Measurements from ENCODE around the gene INTS11. TPM values are rescaled to one million over a fixed set of nuclear protein-coding genes. Genes with fewer than 3 reads are reported as not detected.
A peak's percentile ranks its signal among the peaks of the same experiment; 100 is the strongest.

The INTS11 gene
- total and polyA plus RNA-seq, 9 of the 15 experiments (the other 6 are each of a cell fraction or from before 2014, with no cell fraction given): 3.6 to 183 (median 110) TPM

- FAIRE-seq (no peak), DNase-seq (ENCODE audit: extremely low read depth in 1 of 4, low spot score in 3 of 4) (peak in 2 of 4 experiments; percentile 59 to 67), ATAC-seq (no peak)
- 88% methylated on average over 6 of the region's 11 CpGs for WGBS (ENCODE audit: insufficient coverage, low coverage, missing lambda C conversion rate)
- Histone ChIP-seq H3K36me3 (ENCODE audit: control insufficient read depth, insufficient read depth, low read length) (peaks cover 53% of the 10 kb centered on the region; the same call in 1 of the 3 replicates), H3K9me3 (replicated peaks; ENCODE audit: control insufficient read depth, insufficient read depth, low read depth, low read length) (peaks cover 4% of the 10 kb centered on the region), H3K27me3 (ENCODE audit: control insufficient read depth in 2 of 2, insufficient read depth in 2 of 2, low read length in 2 of 2) (no peaks in the 10 kb centered on the region), H3K9ac (ENCODE audit: insufficient read depth in 1 of 2, low read depth in 2 of 2, low read length in 2 of 2) (peak overlapping the region in 1 of 2 experiments; percentile 61; a peak in 1 of 4 replicates), H3K9me1 (ENCODE audit: control insufficient read depth, insufficient read depth, low read length) (peaks cover 7% of the 10 kb centered on the region), H2AFZ (ENCODE audit: low read depth, low read length) (no peak overlapping the region), H3K27ac (ENCODE audit: extremely low read depth, low read depth, low read length) (no peak overlapping the region), H3K4me2 (ENCODE audit: insufficient read depth, low read length) (no peak overlapping the region), H3K4me1 (replicated peaks in 1 of 2; ENCODE audit: control insufficient read depth in 2 of 2, insufficient read depth in 2 of 2, low read length in 2 of 2) (peaks cover 0 to 91% of the 10 kb centered on the region in 2 experiments; a peak in 2 of 5 replicates), H3K4me3 (no peak overlapping the region), H3K79me2 (ENCODE audit: control insufficient read depth, insufficient read depth, low read length) (peaks cover 2% of the 10 kb centered on the region; the same call in 1 of the 3 replicates), H4K20me1 (replicated peaks; ENCODE audit: control insufficient read depth, insufficient read depth, low read length) (peaks cover 16% of the 10 kb centered on the region; the same call in 1 of the 2 replicates)
- ChIA-PET POLR2A (interaction anchor here (0.5 to 2.1 kb wide), 11 partner anchors 8 to 118 kb away, joined by 3 to 8 read pairs (median 4); partner anchors contain the start of gene CCNL2), CTCF (ENCODE audit: low intra/inter-chr PET ratio) (no interaction called here)
- no TSS peak for BruUV-seq (replicated peaks)
- intact Hi-C loops (cut with micrococcal nuclease) (no loop called here), in situ Hi-C loops (cut with MboI) (no loop called here)
- TF ChIP-seq NR2C2 (CRISPR knock-in tag; IDR thresholded peaks at IDR 0.05): 0 out of 2 replicates have a peak, but pooled peaks have one; percentile 31
- TF ChIP-seq NR2C2 (tag; IDR thresholded peaks at IDR 0.05): no peak
- TF ChIP-seq SMARCC2 (IDR thresholded peaks at IDR 0.05; ENCODE audit: low read depth): no peak
- TF ChIP-seq ZNF551 (CRISPR knock-in tag; IDR thresholded peaks at IDR 0.05): no peak
- no peak for TF ChIP-seq ZNF140 (CRISPR knock-in tag; IDR thresholded peaks at IDR 0.05)
- 0 out of 2 replicates have a peak, but pooled peaks have one; percentile 26 for TF ChIP-seq GATA2 (CRISPR knock-in tag; IDR thresholded peaks at IDR 0.05)
- TF ChIP-seq ZNF384 (IDR thresholded peaks at IDR 0.05; ENCODE audit: low read depth, low read length): no peak
- peak; percentile 1 for TF ChIP-seq FIP1L1 (IDR thresholded peaks at IDR 0.05; ENCODE audit: low read depth, low read length, poor library complexity, severe bottlenecking)
- TF ChIP-seq E2F8 (IDR thresholded peaks at IDR 0.05; ENCODE audit: low read depth, partially characterized antibody): no peak
- TF ChIP-seq CTCFL (IDR thresholded peaks at IDR 0.05; ENCODE audit: borderline replicate concordance, insufficient read depth, low read depth, low read length, poor library complexity, severe bottlenecking): no peak
- peak; percentile 43; the same call in 1 of the 2 replicates for TF ChIP-seq ZNF263 (CRISPR knock-in tag; IDR thresholded peaks at IDR 0.05; ENCODE audit: borderline replicate concordance)
- TF ChIP-seq SMARCB1 (IDR thresholded peaks at IDR 0.05; ENCODE audit: insufficient read length, low read depth): no peak
- no peak for TF ChIP-seq CEBPB (tag; IDR thresholded peaks at IDR 0.05)
- no peak for TF ChIP-seq HNRNPK (IDR thresholded peaks at IDR 0.05; ENCODE audit: low read depth, low read length, poor library complexity, severe bottlenecking)
- TF ChIP-seq MAFK (IDR thresholded peaks at IDR 0.05; ENCODE audit: low read length): no peak
- no peak for TF ChIP-seq TRIM28 (IDR thresholded peaks at IDR 0.05)
Observed at GRCh38 chr1:1334835-1335234, 10.4 kb upstream of the INTS11 start.

Measured in K562 (cell line).